Neuronal stem cell (in vitro differentiated cells): ENCODE data around the gene RELN.

Experiments used
- DNase-seq: peaks from one replicate; pipeline ENCODE4 v3.0.0-alpha.2; 2013; ENCODE audit warnings: low spot score
- H2AFZ ChIP-seq: one replicate; pipeline ENCODE4 v1.6.1; 2013; ENCODE audit warnings: mild to moderate bottlenecking, low read length, inconsistent platforms
- H2AK5ac ChIP-seq: 2 replicates; pipeline ENCODE4 v1.6.1; 2013; ENCODE audit warnings: low read depth, mild to moderate bottlenecking, inconsistent platforms, low read length, moderate library complexity, mixed read lengths
- H2BK120ac ChIP-seq: 2 replicates; pipeline ENCODE4 v1.6.1; 2013; ENCODE audit warnings: low read depth, mild to moderate bottlenecking, inconsistent platforms, low read length, moderate library complexity, mixed read lengths
- H2BK12ac ChIP-seq: one replicate; pipeline ENCODE4 v1.6.1; 2013; ENCODE audit warnings: low read length, inconsistent platforms
- H2BK15ac ChIP-seq: 2 replicates; pipeline ENCODE4 v1.6.1; 2013; ENCODE audit warnings: mild to moderate bottlenecking, low read length, inconsistent platforms, mixed read lengths
- H2BK5ac ChIP-seq: one replicate; pipeline ENCODE4 v1.6.1; 2013; ENCODE audit warnings: inconsistent platforms, mild to moderate bottlenecking, low read length, moderate library complexity
- H3K14ac ChIP-seq: one replicate; pipeline ENCODE4 v1.6.1; 2013; ENCODE audit warnings: low read length, inconsistent platforms
- H3K18ac ChIP-seq: 2 replicates; pipeline ENCODE4 v1.6.1; 2013; ENCODE audit warnings: low read length, inconsistent platforms
- H3K23ac ChIP-seq: 2 replicates; pipeline ENCODE4 v1.6.1; 2013; ENCODE audit warnings: low read depth, mild to moderate bottlenecking, mixed read lengths, low read length, inconsistent platforms; ENCODE audit not compliant: poor library complexity
- H3K27ac ChIP-seq: replicated peaks from 3 replicates; pipeline ENCODE4 v1.5.1; 2013; ENCODE audit warnings: low read length, inconsistent platforms
- H3K27me3 ChIP-seq, 3 experiments: 2 replicates each; pipeline ENCODE4 v1.6.1; 2013; ENCODE audit warnings: low read length in 3 of 3, mild to moderate bottlenecking in 2 of 3, inconsistent platforms in 1 of 3, low read depth in 1 of 3, mixed read lengths in 1 of 3, moderate library complexity in 1 of 3; ENCODE audit not compliant: control insufficient read depth in 3 of 3, insufficient read depth in 3 of 3
- H3K36me3 ChIP-seq, 2 donors: replicated peaks in 1 of 2; 2 replicates each; pipeline ENCODE4 v1.6.1; 2013; ENCODE audit warnings: low read length in 2 of 2; ENCODE audit not compliant: control insufficient read depth in 2 of 2, insufficient read depth in 2 of 2
- H3K4ac ChIP-seq: 2 replicates; pipeline ENCODE4 v1.6.1; 2013; ENCODE audit warnings: inconsistent platforms, mild to moderate bottlenecking, low read length, moderate library complexity
- H3K4me1 ChIP-seq, 2 donors: 1 replicate in 1 of 2; 2 replicates in 1 of 2; pipeline ENCODE4 v1.6.1; 2013; ENCODE audit warnings: low read length in 2 of 2, low read depth in 1 of 2; ENCODE audit not compliant: control insufficient read depth in 2 of 2, insufficient read depth in 1 of 2
- H3K4me2 ChIP-seq: one replicate; pipeline ENCODE4 v1.6.1; 2013; ENCODE audit warnings: mild to moderate bottlenecking, low read length, inconsistent platforms; ENCODE audit not compliant: insufficient read depth, poor library complexity, severe bottlenecking
- H3K4me3 ChIP-seq, 2 donors: 2 replicates each; pipeline ENCODE4 v1.5.1; 2013; ENCODE audit warnings: low read length in 2 of 2, mild to moderate bottlenecking in 2 of 2, inconsistent platforms in 1 of 2, moderate library complexity in 1 of 2
- H3K79me1 ChIP-seq: one replicate; pipeline ENCODE4 v1.6.1; 2013; ENCODE audit warnings: low read depth, mild to moderate bottlenecking, inconsistent platforms, low read length, moderate library complexity
- H3K9ac ChIP-seq: one replicate; pipeline ENCODE4 v1.6.1; 2013; ENCODE audit warnings: mild to moderate bottlenecking, low read depth, low read length, inconsistent platforms; ENCODE audit not compliant: poor library complexity
- H3K9me3 ChIP-seq, 2 donors: replicated peaks in 1 of 2; 2 replicates each; pipeline versions ENCODE3 to v1.6.1; 2013; ENCODE audit warnings: low read length in 2 of 2, mild to moderate bottlenecking in 2 of 2, inconsistent platforms in 1 of 2, low read depth in 1 of 2, mixed read lengths in 1 of 2, moderate library complexity in 1 of 2; ENCODE audit not compliant: control insufficient read depth in 2 of 2, insufficient read depth in 1 of 2
- H4K8ac ChIP-seq: one replicate; pipeline ENCODE4 v1.6.1; 2013; ENCODE audit warnings: low read depth, mild to moderate bottlenecking, inconsistent platforms, low read length, moderate library complexity
- H4K91ac ChIP-seq: one replicate; pipeline ENCODE4 v1.6.1; 2013; ENCODE audit warnings: low read length, low read depth, mild to moderate bottlenecking, inconsistent platforms; ENCODE audit not compliant: poor library complexity
- WGBS, 2 donors: extraction: QIAGEN DNeasy Blood & Tissue Kit; methylation state at CpG; one replicate each; pipeline ENCODE4 v1.1.7; 2013; ENCODE audit warnings: missing lambda C conversion rate in 2 of 2, mixed read lengths in 1 of 2; ENCODE audit not compliant: insufficient read length in 2 of 2, insufficient replicate concordance in 1 of 2; ENCODE audit errors: extremely low coverage in 2 of 2; 5-methylcytosine and 5-hydroxymethylcytosine counted together

Gene RELN

GRCh38 chr7:103525937-103526336 lies 463.5 kb downstream of the RELN start:
- H3K79me1 ChIP-seq: no peaks in the 10 kb centered on the region
- H2AK5ac ChIP-seq: no peak overlapping the region
- peaks cover 3 to 4% of the 10 kb centered on the region in 2 donors for H3K4me1 ChIP-seq
- DNase-seq: no peak
- WGBS, 2 donors: no CpG with 5 or more reads among the region's 1 CpG
- H2AFZ ChIP-seq: no peak overlapping the region
- H3K23ac ChIP-seq: no peak overlapping the region
- H4K8ac ChIP-seq: no peak overlapping the region
- no peak overlapping the region for H4K91ac ChIP-seq
- no peaks in the 10 kb centered on the region for H3K9me3 ChIP-seq
- no peak overlapping the region for H3K4me3 ChIP-seq
- H2BK5ac ChIP-seq: no peak overlapping the region
- H2BK12ac ChIP-seq: no peak overlapping the region
- H2BK15ac ChIP-seq: no peak overlapping the region
- H3K27ac ChIP-seq: no peak overlapping the region
- no peak overlapping the region for H3K4ac ChIP-seq
- no peak overlapping the region for H3K4me2 ChIP-seq
- H3K27me3 ChIP-seq: peaks cover 0 to 4% (median 0%) of the 10 kb centered on the region in 3 experiments
- no peak overlapping the region for H3K18ac ChIP-seq
- H3K9ac ChIP-seq: no peak overlapping the region
- H2BK120ac ChIP-seq: no peak overlapping the region
- H3K14ac ChIP-seq: no peak overlapping the region
- H3K36me3 ChIP-seq: no peaks in the 10 kb centered on the region

GRCh38 chr7:103524042-103524907 lies 465.2 kb downstream of the RELN start:
- no peak overlapping the region for H3K14ac ChIP-seq
- no peak overlapping the region for H2BK12ac ChIP-seq
- no peak overlapping the region for H3K27ac ChIP-seq
- no peak overlapping the region for H4K91ac ChIP-seq
- peak overlapping the region; percentile 72 for H2BK5ac ChIP-seq
- no peak overlapping the region for H2AFZ ChIP-seq
- H3K4ac ChIP-seq: no peak overlapping the region
- no peak overlapping the region for H3K9ac ChIP-seq
- H2AK5ac ChIP-seq: no peak overlapping the region
- peaks cover 3 to 4% of the 10 kb centered on the region in 2 donors for H3K4me1 ChIP-seq
- no peak overlapping the region for H3K4me3 ChIP-seq
- DNase-seq: peak; percentile 29
- no peak overlapping the region for H2BK120ac ChIP-seq
- H3K79me1 ChIP-seq: no peaks in the 10 kb centered on the region
- H3K36me3 ChIP-seq: no peaks in the 10 kb centered on the region
- no peak overlapping the region for H2BK15ac ChIP-seq
- no peak overlapping the region for H3K18ac ChIP-seq
- no peak overlapping the region for H3K4me2 ChIP-seq
- no peaks in the 10 kb centered on the region for H3K9me3 ChIP-seq
- no CpG with 5 or more reads among the region's 9 CpGs for WGBS, 2 donors
- H4K8ac ChIP-seq: no peak overlapping the region
- H3K27me3 ChIP-seq: no peaks in the 10 kb centered on the region
- H3K23ac ChIP-seq: no peak overlapping the region

- H3K4me3 ChIP-seq: no peak overlapping the region
- DNase-seq: no peak
- no peak overlapping the region for H2BK12ac ChIP-seq
- no peaks in the 10 kb centered on the region for H3K79me1 ChIP-seq
- peaks cover 3 to 4% of the 10 kb centered on the region in 2 donors for H3K4me1 ChIP-seq
- no peak overlapping the region for H2BK15ac ChIP-seq
- no peak overlapping the region for H2AK5ac ChIP-seq
- H2BK120ac ChIP-seq: no peak overlapping the region
- H4K8ac ChIP-seq: no peak overlapping the region
- no peaks in the 10 kb centered on the region for H3K9me3 ChIP-seq
- no peaks in the 10 kb centered on the region for H3K36me3 ChIP-seq
- H3K14ac ChIP-seq: no peak overlapping the region
- peak overlapping the region; percentile 40 for H3K18ac ChIP-seq
- no peak overlapping the region for H2BK5ac ChIP-seq
- H3K27me3 ChIP-seq: no peaks in the 10 kb centered on the region
- no peak overlapping the region for H3K4ac ChIP-seq
- no peak overlapping the region for H3K27ac ChIP-seq
- H2AFZ ChIP-seq: peak overlapping the region; percentile 79
- no CpG with 5 or more reads among the region's 6 CpGs for WGBS, 2 donors
- H3K9ac ChIP-seq: no peak overlapping the region
- H3K23ac ChIP-seq: no peak overlapping the region
- H3K4me2 ChIP-seq: peak overlapping the region; percentile 12
- H4K91ac ChIP-seq: no peak overlapping the region
Measured at GRCh38 chr7:103521937-103522336, 467.5 kb downstream of the RELN start.

GRCh38 chr7:103504505-103505135 lies 484.8 kb downstream of the RELN start:
- WGBS, 2 donors: no CpG with 5 or more reads among the region's 13 CpGs
- H3K18ac ChIP-seq: no peak overlapping the region
- H3K4ac ChIP-seq: no peak overlapping the region
- H3K9me3 ChIP-seq: no peaks in the 10 kb centered on the region
- no peak overlapping the region for H3K23ac ChIP-seq
- H3K36me3 ChIP-seq: no peaks in the 10 kb centered on the region
- H2AK5ac ChIP-seq: no peak overlapping the region
- no peak overlapping the region for H3K4me3 ChIP-seq
- no peak overlapping the region for H3K27ac ChIP-seq
- no peak overlapping the region for H3K4me2 ChIP-seq
- no peak overlapping the region for H2BK120ac ChIP-seq
- H2BK5ac ChIP-seq: no peak overlapping the region
- H2BK15ac ChIP-seq: no peak overlapping the region
- no peak overlapping the region for H3K14ac ChIP-seq
- DNase-seq: no peak
- peak overlapping the region; percentile 22 for H2BK12ac ChIP-seq
- H4K91ac ChIP-seq: no peak overlapping the region
- H2AFZ ChIP-seq: peak overlapping the region; percentile 45
- H3K79me1 ChIP-seq: no peaks in the 10 kb centered on the region
- no peak overlapping the region for H3K9ac ChIP-seq
- no peak overlapping the region for H4K8ac ChIP-seq
- no peaks in the 10 kb centered on the region for H3K4me1 ChIP-seq
- no peaks in the 10 kb centered on the region for H3K27me3 ChIP-seq
